ENCODE results near the gene DOCK4.

DNA sequence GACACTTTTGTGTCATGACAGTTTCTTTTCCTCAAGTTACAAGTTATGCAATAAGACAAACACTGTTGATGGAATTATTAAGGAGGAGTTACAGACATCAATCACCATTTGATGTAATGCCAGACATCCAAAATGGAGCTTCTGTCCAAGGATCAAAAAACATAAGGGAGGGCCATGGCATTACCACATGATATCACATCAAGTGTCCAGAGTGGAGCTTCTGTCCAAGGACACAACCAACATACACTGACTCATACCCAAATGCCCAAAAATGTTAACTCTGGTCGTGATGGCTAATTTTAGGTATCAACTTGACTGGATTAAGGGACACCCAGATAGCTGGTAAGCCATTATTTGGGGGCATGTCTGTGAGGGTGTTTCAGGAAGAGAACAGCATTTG lies 140.4 kb downstream of the DOCK4 start:
- TF ChIP-seq, protein P1, sequence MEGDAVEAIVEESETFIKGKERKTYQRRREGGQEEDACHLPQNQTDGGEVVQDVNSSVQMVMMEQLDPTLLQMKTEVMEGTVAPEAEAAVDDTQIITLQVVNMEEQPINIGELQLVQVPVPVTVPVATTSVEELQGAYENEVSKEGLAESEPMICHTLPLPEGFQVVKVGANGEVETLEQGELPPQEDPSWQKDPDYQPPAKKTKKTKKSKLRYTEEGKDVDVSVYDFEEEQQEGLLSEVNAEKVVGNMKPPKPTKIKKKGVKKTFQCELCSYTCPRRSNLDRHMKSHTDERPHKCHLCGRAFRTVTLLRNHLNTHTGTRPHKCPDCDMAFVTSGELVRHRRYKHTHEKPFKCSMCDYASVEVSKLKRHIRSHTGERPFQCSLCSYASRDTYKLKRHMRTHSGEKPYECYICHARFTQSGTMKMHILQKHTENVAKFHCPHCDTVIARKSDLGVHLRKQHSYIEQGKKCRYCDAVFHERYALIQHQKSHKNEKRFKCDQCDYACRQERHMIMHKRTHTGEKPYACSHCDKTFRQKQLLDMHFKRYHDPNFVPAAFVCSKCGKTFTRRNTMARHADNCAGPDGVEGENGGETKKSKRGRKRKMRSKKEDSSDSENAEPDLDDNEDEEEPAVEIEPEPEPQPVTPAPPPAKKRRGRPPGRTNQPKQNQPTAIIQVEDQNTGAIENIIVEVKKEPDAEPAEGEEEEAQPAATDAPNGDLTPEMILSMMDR (IDR thresholded peaks at IDR 0.05; ENCODE audit: insufficient read depth, low read depth, low read length) = no peak
- TF ChIP-seq EZH2 (IDR thresholded peaks at IDR 0.05; ENCODE audit: insufficient read depth, low read length) = no peak
